ENCODE results near the gene SLC25A12.
"Not testable (repeated sequence)": the region's sequence is repeated elsewhere in the genome, so short reads cannot be mapped to it uniquely, and the experiment has no call there.

The SLC25A12 gene

DNA sequence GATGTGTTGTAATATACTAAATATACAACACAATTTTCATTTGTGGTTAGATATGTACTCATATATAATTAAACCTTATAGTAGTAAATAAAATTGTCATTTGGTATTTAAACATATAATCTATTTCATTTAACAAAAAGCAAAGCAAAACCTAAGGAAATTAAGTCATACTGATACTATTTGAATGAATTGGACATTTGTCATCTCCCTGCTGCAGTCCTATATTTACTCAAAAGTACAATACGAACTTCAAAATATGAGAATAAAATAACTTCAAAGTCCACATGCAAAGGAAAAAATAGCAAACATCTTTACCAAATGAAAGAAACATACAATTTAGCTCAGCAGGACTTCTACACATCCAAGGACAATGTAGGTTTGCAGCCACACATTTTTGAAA is 16.4 kb upstream of the SLC25A12 start:
- in situ Hi-C loops (cut with MboI; ENCODE audit: low sequenced_read_pairs, unreplicated experiment), result no loop called here
- TF ChIP-seq, protein P1, sequence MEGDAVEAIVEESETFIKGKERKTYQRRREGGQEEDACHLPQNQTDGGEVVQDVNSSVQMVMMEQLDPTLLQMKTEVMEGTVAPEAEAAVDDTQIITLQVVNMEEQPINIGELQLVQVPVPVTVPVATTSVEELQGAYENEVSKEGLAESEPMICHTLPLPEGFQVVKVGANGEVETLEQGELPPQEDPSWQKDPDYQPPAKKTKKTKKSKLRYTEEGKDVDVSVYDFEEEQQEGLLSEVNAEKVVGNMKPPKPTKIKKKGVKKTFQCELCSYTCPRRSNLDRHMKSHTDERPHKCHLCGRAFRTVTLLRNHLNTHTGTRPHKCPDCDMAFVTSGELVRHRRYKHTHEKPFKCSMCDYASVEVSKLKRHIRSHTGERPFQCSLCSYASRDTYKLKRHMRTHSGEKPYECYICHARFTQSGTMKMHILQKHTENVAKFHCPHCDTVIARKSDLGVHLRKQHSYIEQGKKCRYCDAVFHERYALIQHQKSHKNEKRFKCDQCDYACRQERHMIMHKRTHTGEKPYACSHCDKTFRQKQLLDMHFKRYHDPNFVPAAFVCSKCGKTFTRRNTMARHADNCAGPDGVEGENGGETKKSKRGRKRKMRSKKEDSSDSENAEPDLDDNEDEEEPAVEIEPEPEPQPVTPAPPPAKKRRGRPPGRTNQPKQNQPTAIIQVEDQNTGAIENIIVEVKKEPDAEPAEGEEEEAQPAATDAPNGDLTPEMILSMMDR (IDR thresholded peaks at IDR 0.05; ENCODE audit: borderline replicate concordance, control extremely low read depth, extremely low read depth, insufficient read depth, missing control alignments), result no peak
- no peak for DNase-seq (ENCODE audit: low spot score)

DNA sequence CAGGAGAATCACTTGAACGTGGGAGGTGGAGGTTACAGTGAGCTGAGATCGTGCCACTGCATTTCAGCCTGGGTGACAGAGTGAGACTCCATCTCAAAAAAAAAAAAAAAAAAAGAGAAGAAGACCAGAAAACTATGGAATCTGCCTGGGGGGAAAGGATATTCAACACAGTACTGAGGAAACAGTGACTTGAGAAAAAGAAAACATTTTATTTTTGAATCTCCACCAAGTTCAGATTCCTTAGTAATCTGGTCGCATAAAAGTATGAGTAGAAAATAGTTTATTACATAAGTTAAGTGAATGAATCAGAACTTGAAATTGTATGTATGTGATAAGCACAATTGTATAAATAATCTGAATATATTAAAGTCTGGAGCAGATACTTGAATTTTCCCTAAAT is 15.2 kb upstream of the SLC25A12 start:
- in situ Hi-C loops (cut with MboI; ENCODE audit: low sequenced_read_pairs, unreplicated experiment), result no loop called here
- TF ChIP-seq, protein P1 (IDR thresholded peaks at IDR 0.05; ENCODE audit: borderline replicate concordance, control extremely low read depth, extremely low read depth, insufficient read depth, missing control alignments), result no peak
- DNase-seq (ENCODE audit: low spot score), result no peak

DNA sequence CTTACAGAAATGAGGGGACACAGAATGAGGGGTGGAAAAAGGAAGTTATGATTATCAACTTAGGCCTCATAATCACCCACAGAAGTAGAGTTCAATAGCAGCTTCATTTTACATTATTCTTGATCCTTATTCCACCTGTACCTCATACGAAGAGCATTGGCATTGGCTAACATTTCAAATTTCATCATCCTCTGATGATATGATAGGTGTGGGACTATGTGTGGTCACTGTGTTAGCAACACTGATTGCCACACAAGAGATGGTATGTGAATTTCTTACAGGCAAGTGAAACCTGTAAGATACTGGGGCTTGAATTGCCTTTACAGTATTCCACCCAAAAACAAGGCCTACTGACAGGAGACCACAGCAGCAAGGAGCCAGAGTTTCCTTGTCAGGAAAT is 14.2 kb upstream of the SLC25A12 start:
- no peak for DNase-seq (ENCODE audit: low spot score)
- in situ Hi-C loops (cut with MboI; ENCODE audit: low sequenced_read_pairs, unreplicated experiment), result no loop called here
- TF ChIP-seq, protein P1 (IDR thresholded peaks at IDR 0.05; ENCODE audit: borderline replicate concordance, control extremely low read depth, extremely low read depth, insufficient read depth, missing control alignments), result no peak

DNA sequence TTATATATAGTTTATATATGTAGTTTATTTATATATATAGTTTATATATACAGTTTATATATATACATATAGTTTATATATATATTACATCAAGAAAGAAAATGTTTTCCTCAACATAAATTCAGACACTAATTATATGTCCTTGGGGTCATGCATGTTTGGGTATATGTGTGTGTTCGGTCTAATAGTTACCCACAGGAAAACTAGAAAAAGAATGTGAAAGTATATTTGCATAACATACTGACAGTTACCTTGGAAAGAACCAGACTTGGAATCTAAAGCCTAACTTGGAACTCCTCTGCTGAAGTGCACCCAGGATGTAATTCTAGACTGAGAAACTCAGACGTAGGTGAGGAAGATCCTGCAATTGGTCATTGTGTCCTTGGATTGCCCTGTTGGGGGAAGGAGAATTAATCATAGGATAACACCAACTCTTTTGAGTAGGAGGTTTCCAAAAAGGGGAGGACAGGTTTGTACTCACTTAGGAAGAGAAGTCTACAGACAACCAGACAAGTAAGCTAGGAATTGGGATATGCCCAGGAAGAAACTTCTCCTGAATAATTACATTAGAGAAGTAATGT is 8.9 kb upstream of the SLC25A12 start:
- in situ Hi-C loops (cut with MboI; ENCODE audit: low sequenced_read_pairs, unreplicated experiment), result no loop called here
- DNase-seq (ENCODE audit: low spot score), result no peak
- TF ChIP-seq, protein P1 (IDR thresholded peaks at IDR 0.05; ENCODE audit: borderline replicate concordance, control extremely low read depth, extremely low read depth, insufficient read depth, missing control alignments), result no peak

DNA sequence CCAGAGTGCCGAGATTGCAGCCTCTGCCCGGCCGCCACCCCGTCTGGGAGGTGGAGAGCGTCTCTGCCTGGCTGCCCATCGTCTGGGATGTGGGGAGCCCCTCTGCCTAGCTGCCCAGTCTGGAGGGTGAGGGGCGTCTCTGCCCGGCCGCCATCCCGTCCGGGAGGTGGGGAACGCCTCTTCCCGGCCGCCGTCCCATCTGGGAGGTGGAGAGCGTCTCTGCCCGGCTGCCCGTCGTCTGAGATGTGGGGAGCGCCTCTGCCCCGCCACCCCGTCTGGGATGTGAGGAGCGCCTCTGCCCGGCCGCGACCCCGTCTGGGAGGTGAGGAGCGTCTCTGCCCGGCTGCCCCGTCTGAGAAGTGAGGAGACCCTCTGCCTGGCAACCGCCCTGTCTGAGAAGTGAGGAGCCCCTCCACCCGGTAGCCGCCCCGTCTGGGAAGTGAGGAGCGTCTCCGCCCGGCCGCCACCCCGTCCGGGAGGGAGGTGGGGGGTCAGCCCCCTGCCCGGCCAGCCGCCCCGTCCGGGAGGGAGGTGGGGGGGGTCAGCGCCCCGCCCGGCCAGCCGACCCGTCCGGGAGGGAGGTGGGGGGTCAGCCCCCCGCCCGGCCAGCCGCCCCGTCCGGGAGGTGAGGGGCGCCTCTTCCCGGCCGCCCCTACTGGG is 5.7 kb upstream of the SLC25A12 start:
- in situ Hi-C loops (cut with MboI; ENCODE audit: low sequenced_read_pairs, unreplicated experiment); DNase-seq (ENCODE audit: low spot score): not testable (repeated sequence)

DNA sequence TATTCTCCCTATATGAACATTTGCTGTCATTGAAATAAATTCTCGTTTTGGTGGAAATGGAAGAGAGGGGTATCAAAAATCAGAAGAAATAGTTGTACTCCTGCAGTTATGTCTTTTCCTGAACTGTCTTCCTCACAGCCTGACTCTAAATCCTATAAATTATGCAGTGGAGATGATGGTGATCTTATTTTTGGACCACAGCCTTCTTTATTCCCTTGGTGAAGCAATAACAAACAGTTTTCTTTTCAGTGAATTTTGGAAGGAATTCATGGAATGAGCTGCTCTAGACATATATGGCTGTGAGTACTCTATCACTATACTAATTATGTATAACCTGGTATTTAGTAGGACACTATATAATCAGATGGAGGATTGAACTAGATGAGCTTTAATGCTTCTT is 1.7 kb upstream of the SLC25A12 start:
- TF ChIP-seq, protein P1 (IDR thresholded peaks at IDR 0.05; ENCODE audit: borderline replicate concordance, control extremely low read depth, extremely low read depth, insufficient read depth, missing control alignments), result no peak
- no peak for DNase-seq (ENCODE audit: low spot score)
- in situ Hi-C loops (cut with MboI; ENCODE audit: low sequenced_read_pairs, unreplicated experiment), result no loop called here

DNA sequence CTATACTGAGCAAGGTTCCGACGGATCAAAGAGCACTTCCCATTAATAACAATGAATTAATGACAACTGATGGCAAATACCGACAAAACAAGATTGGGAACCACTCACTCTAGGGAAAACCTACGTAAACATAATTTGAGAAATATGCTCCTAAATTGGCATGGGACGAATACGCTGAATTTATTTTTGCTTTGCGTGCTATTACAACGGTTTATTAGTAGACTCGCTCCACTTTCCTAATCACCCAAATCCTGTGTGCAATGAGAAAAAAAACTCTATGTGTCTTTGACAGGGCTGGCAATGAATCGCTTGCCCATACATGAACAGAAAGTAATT is 536 bp upstream of the SLC25A12 start:
- TF ChIP-seq, protein P1 (IDR thresholded peaks at IDR 0.05; ENCODE audit: borderline replicate concordance, control extremely low read depth, extremely low read depth, insufficient read depth, missing control alignments), result no peak
- DNase-seq (ENCODE audit: low spot score), result no peak
- in situ Hi-C loops (cut with MboI; ENCODE audit: low sequenced_read_pairs, unreplicated experiment), result no loop called here
